ENCODE results near the gene CHMP6. TPM values are rescaled to one million over a fixed set of nuclear protein-coding genes. Genes with fewer than 3 reads are reported as not detected.
A peak's percentile ranks its signal among the peaks of the same experiment; 100 is the strongest.

Gene CHMP6
- polyA plus RNA-seq, 3 donors from 2014 or later = 67.7 to 71.4 (median 70.2) TPM

DNA sequence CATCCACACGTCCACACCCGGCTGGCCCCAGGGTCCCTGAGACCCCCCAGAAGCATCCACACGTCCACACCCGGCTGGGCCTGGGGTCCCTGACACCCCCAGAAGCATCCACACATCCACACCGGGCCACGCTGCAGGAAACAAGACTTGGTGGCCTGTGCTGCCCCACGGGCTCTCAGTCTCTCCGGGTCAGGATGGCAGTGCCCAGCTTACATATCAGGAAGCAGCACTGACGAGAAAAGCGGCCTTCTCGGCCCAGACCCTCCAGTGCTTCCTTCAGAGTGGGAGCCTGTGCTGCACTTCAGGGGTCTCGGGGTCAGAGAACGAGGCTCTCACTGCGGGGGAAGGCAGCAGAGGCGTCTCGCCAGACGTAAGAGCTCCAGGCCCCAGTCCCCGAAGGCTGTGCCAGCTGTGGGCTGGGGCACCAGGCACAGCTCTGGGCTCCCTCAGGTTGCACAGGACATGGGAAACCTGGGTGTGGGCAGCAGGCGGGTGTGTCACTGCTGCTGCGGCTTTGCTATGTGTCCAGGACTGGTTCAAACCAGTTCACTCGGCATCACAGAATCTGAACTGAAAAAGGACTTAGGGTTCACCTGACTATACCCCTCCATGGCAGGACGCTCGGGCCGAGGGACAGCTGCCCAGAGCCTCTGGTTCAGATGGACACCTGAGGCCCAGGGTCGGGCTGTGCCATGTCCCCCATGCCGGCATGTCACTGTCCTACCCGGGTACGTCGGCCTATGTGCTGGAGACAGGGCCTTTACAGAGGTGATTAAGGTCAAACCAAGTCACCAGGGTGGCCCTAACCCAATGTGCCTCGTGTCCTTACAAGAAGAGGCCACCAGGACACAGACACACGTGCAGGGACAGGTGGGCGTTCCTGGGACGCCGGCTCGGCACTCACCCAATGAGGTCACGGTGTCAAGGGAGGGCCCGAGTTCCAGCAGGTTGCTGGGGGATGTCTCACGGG lies 40.2 kb upstream of the CHMP6 start:
- Mint-ChIP-seq H3K36me3 (peaks cover 6 to 11% (median 8%) of the 10 kb centered on the region in 3 donors), H3K27me3 (ENCODE audit: low read depth in 3 of 3) (no peaks in the 10 kb centered on the region), H3K9me3 (no peaks in the 10 kb centered on the region), H3K4me3 (no peak overlapping the region), H3K4me1 (peaks cover 2 to 12% of the 10 kb centered on the region in 2 donors), H3K27ac (no peak overlapping the region)
- DNase-seq = no peak

- Mint-ChIP-seq H3K4me3 (no peak overlapping the region), H3K9me3 (no peaks in the 10 kb centered on the region), H3K27ac (no peak overlapping the region), H3K36me3 (peaks cover 0 to 2% (median 0%) of the 10 kb centered on the region in 3 donors), H3K27me3 (ENCODE audit: low read depth in 3 of 3) (no peaks in the 10 kb centered on the region), H3K4me1 (peaks cover 0 to 5% of the 10 kb centered on the region in 2 donors)
- DNase-seq = no peak
Measured at GRCh38 chr17:80952291-80952690, 39.4 kb upstream of the CHMP6 start.

DNA sequence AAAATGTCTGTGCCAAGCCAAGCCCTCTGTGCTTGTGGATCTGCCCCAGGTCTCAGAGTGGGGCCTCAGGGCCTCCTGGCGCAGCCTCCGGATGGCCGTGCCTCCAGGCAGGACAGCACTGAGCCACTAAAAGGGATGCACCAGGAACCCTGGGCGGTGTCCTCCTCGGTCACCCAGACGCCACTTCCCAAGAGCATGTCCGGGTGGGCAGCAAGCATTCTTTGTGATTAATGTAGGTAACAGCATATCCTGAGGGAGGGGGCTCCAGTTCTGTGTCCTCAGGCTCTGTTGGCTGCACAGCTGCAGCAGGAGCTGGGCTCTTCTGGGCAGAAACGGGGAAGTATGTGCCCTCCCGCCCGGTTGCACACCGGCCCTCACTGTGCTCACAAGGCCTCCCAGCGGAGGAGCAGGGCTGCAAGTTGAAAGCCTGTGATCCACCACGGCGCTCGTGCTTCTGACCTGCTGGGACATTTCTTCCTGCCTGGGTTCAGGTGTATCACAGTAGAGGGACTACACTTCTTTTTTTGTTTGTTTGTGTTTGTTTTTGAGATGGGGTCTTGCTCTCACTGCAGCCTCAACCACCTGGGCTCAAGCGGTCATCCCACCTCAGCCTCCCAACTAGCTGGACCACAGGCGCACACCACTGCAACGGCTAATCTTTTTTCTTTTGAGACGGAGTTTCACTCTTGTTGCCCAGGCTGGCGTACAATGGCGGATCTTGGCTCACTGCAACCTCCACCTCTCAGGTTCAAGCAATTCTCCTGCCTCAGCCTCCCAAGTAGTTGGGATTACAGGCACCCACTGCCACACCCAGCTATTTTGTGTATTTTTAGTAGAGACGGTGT lies 37.9 kb upstream of the CHMP6 start:
- Mint-ChIP-seq H3K4me1 (peaks cover 0 to 5% of the 10 kb centered on the region in 2 donors), H3K36me3 (no peaks in the 10 kb centered on the region), H3K27me3 (ENCODE audit: low read depth in 3 of 3) (no peaks in the 10 kb centered on the region), H3K4me3 (no peak overlapping the region), H3K9me3 (no peaks in the 10 kb centered on the region), H3K27ac (no peak overlapping the region)
- DNase-seq = no peak

DNA sequence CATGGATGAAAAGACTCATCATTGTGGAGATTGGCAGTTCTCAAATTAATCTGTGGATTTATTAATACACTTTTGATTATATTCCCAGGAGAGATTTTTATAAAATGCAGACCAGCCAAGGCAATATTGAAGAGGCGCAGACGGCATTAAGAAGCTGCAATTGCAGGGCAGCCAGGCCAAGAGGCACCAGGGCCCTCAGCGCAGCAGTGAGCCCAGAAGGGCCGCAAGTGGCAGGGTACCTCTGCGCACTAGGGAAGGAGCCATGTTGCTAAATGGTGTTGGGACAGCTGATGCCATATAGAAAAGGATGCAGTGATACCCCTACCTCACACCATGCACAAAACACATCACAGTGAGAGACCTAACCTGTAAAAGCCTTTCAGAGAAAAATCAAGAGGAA lies 36.6 kb upstream of the CHMP6 start:
- no peaks in the 10 kb centered on the region for H3K36me3 Mint-ChIP-seq
- H3K4me1 Mint-ChIP-seq = peaks cover 0 to 5% of the 10 kb centered on the region in 2 donors
- no peak overlapping the region for H3K4me3 Mint-ChIP-seq
- no peak for DNase-seq
- H3K9me3 Mint-ChIP-seq = no peaks in the 10 kb centered on the region
- H3K27ac Mint-ChIP-seq = no peak overlapping the region
- no peaks in the 10 kb centered on the region for H3K27me3 Mint-ChIP-seq (ENCODE audit: low read depth in 3 of 3)

- peak overlapping the region in 2 of 6 donors; percentile 24 to 52 for H3K27ac Mint-ChIP-seq
- no peaks in the 10 kb centered on the region for H3K27me3 Mint-ChIP-seq (ENCODE audit: low read depth in 3 of 3)
- no peak overlapping the region for H3K4me3 Mint-ChIP-seq
- no peaks in the 10 kb centered on the region for H3K36me3 Mint-ChIP-seq
- H3K4me1 Mint-ChIP-seq = peaks cover 0 to 5% of the 10 kb centered on the region in 2 donors
- H3K9me3 Mint-ChIP-seq = no peaks in the 10 kb centered on the region
- no peak for DNase-seq
Measured at GRCh38 chr17:80955671-80956280, 35.9 kb upstream of the CHMP6 start.

- Mint-ChIP-seq H3K4me3 (no peak overlapping the region), H3K36me3 (no peaks in the 10 kb centered on the region)
- DNase-seq = no peak
Measured at GRCh38 chr17:80956321-80957190, 35.1 kb upstream of the CHMP6 start.

GRCh38 chr17:80957461-80957941 lies 34.1 kb upstream of the CHMP6 start:
- no peak for DNase-seq
- peaks cover 0 to 1% of the 10 kb centered on the region in 2 donors for H3K4me1 Mint-ChIP-seq

More at GRCh38 chr17:80956321-80957190, 35.1 kb upstream of the CHMP6 start:
- no peak overlapping the region for H3K27ac Mint-ChIP-seq
- no peaks in the 10 kb centered on the region for H3K27me3 Mint-ChIP-seq (ENCODE audit: low read depth in 3 of 3)
- H3K9me3 Mint-ChIP-seq = no peaks in the 10 kb centered on the region
- peaks cover 0 to 3% of the 10 kb centered on the region in 2 donors for H3K4me1 Mint-ChIP-seq

DNA sequence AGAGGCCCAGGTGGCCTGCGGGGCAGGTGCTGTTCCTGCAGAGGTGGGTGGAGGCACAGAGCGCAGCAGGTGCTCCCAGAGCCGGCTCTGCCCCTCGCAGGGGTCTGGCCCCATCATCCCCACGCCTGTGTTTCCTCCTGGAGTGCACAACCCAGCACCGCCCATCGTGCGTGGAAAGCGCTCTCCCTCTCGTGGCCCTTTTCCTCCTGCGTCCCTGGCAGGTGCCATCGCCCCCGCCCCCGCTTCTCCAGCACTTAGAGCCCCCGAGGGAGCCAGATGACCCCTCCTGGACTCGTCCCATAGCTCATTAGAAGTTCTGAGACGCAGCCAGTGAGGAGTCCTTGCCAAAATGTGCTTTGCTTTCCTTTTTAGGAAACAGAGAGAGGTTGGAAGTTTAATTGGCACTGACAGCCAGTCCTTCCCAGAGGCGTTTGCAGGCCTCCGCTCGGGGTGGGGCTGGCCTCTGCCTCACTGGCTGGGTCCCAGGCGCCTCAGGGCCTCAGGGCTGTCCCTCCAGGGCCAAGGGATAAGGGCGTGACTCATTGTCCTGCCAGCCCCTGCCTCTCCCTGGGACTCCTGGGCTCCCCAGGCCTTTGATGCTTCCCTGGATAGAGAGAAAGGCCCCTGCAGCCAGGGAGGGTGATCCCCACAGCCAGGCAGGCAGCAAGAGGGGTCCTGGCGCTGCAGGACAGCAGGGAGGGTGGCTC lies 32.2 kb upstream of the CHMP6 start:
- no peaks in the 10 kb centered on the region for H3K27me3 Mint-ChIP-seq (ENCODE audit: low read depth in 3 of 3)
- no peaks in the 10 kb centered on the region for H3K9me3 Mint-ChIP-seq
- no peak for DNase-seq
- H3K27ac Mint-ChIP-seq = no peak overlapping the region
- no peak overlapping the region for H3K4me3 Mint-ChIP-seq
- H3K4me1 Mint-ChIP-seq = no peaks in the 10 kb centered on the region
- H3K36me3 Mint-ChIP-seq = no peaks in the 10 kb centered on the region

More at GRCh38 chr17:80957461-80957941, 34.1 kb upstream of the CHMP6 start:
- H3K27ac Mint-ChIP-seq = no peak overlapping the region
- H3K27me3 Mint-ChIP-seq (ENCODE audit: low read depth in 3 of 3) = no peaks in the 10 kb centered on the region
- H3K4me3 Mint-ChIP-seq = no peak overlapping the region
- no peaks in the 10 kb centered on the region for H3K9me3 Mint-ChIP-seq
- no peaks in the 10 kb centered on the region for H3K36me3 Mint-ChIP-seq

- H3K27me3 Mint-ChIP-seq (ENCODE audit: low read depth in 3 of 3) = peaks cover 0 to 2% (median 0%) of the 10 kb centered on the region in 3 donors
- no peak overlapping the region for H3K27ac Mint-ChIP-seq
- no peaks in the 10 kb centered on the region for H3K4me1 Mint-ChIP-seq
- H3K9me3 Mint-ChIP-seq = no peaks in the 10 kb centered on the region
- no peak overlapping the region for H3K4me3 Mint-ChIP-seq
- H3K36me3 Mint-ChIP-seq = peaks cover 0 to 1% (median under 1%) of the 10 kb centered on the region in 3 donors
- DNase-seq = no peak
Measured at GRCh38 chr17:80960037-80960796, 31.4 kb upstream of the CHMP6 start.

DNA sequence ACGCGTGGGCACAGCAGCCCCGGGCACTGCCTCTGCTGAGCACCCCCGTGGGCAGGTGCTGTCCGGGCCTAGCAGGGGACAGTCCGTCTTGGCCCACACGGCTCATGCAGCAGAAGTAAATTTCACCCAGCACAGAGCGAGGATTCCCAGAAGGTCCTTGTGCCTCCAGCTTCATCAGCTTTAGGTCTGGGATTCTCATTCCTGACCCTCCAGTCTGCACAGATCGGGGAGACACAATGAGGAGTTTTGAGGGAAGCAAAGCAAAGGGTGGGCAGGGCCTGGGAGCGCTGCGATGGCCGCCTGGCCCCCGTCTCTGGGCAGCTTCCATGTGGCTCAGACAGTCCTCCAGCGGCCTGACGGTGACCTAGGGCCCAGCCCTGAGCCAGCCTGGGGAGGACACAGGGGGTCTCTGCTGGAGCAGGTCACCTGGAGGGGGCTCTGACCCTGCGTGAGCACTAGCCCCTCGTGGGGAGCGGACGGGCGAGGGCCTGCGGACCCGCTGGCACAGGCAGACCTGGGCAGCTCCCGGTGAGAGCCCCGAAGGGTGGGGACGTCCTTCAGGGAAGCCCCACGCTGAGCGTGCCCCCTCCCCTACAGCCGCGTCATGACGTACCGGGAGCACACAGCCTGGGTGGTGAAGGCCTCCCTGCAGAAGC lies 30.7 kb upstream of the CHMP6 start:
- no peak overlapping the region for H3K27ac Mint-ChIP-seq
- no peaks in the 10 kb centered on the region for H3K9me3 Mint-ChIP-seq
- no peak for DNase-seq
- H3K36me3 Mint-ChIP-seq = peaks cover 0 to 5% (median 3%) of the 10 kb centered on the region in 3 donors
- peaks cover 0 to 2% (median 0%) of the 10 kb centered on the region in 3 donors for H3K27me3 Mint-ChIP-seq (ENCODE audit: low read depth in 3 of 3)
- no peak overlapping the region for H3K4me3 Mint-ChIP-seq
- H3K4me1 Mint-ChIP-seq = no peaks in the 10 kb centered on the region

GRCh38 chr17:80961541-80962330 lies 29.9 kb upstream of the CHMP6 start:
- no peaks in the 10 kb centered on the region for H3K9me3 Mint-ChIP-seq
- DNase-seq = no peak
- peaks cover 0 to 5% (median 3%) of the 10 kb centered on the region in 3 donors for H3K36me3 Mint-ChIP-seq
- no peak overlapping the region for H3K27ac Mint-ChIP-seq
- no peak overlapping the region for H3K4me3 Mint-ChIP-seq
- H3K4me1 Mint-ChIP-seq = no peaks in the 10 kb centered on the region
- peaks cover 0 to 2% (median 0%) of the 10 kb centered on the region in 3 donors for H3K27me3 Mint-ChIP-seq (ENCODE audit: low read depth in 3 of 3)

All from immature natural killer cell (primary cell).